HG03571 (cell line): ENCODE data around the gene HSPA2.
"Not testable (repeated sequence)": the region's sequence is repeated elsewhere in the genome, so short reads cannot be mapped to it uniquely, and the experiment has no call there.

ENCODE experiments used
- ATAC-seq: cut with Tn5 transposase; IDR thresholded peaks from one replicate; pipeline ENCODE4 v1.9.1; 2021; ENCODE audit not compliant: unreplicated experiment

HSPA2 gene

DNA sequence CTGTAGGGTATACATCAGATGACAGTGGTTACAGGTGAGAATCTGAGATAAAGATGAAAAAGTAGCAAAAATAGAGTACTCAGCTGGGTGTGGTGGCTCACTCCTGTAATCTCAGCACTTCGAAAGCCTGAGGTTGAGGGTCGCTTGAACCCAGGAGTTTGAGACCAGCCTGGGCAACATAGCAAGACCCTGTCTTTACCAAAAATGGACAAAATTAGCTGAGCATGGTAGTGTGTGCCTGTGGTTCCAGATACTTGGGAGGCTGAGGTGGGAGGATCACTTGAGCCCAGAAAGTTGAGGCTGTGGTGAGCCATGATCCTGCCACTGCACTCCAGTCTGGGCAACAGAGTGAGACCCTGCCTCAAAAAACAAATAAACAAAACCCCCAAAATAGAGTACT is 17.7 kb downstream of the HSPA2 start:
- not testable (repeated sequence) for ATAC-seq

- ATAC-seq: no peak
Measured at GRCh38 chr14:64561631-64562030, 21.1 kb downstream of the HSPA2 start.

GRCh38 chr14:64562436-64562835 is 21.9 kb downstream of the HSPA2 start:
- ATAC-seq: no peak

- ATAC-seq: no peak
Measured at GRCh38 chr14:64563696-64564095, 23.2 kb downstream of the HSPA2 start.

DNA sequence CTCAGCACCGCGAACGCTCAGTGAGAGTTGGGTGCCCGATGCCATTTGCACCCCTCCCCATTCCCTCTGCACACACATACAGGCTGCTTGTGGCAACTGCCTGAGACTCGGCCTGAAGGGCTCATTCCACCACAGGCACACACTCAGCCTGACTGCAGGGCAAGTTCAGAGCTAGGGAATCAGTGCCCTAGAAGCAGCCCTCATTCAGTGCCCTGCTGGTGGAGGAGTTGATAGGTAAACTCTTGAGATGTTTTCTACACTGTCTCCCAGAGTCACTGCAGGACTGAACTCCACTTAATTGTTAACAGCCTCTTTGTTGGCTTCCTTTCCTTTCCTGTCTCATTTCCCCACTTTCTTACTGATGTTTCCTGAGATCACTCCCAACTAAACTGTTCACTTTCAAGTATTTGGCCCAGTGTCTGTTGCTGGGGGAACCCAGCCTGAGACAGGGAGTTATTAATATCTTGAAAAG is 26.1 kb downstream of the HSPA2 start:
- ATAC-seq: no peak

DNA sequence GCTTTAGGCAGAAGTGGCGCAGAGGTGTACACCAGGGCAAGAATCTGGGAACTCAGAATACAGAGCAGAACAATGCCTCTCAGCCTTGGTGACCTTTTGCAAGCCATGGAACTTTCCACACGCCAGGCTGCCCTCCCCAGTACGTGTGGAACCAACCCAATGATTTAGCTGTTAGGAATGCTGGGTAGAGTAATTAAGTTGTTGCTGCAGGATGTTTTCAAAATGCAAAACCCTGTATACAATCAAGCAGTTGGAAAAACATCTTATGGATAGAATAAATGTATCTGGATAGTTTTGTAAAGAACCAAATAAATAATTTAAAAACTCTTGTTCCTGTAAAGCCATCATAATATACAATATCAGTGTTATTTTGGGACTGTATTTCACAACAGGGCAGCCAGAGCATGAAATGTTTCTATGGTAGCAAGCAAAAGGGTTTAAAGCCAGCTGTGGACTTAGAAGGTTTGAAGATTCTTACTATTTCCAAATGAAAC is 28.6 kb downstream of the HSPA2 start:
- ATAC-seq: no peak

DNA sequence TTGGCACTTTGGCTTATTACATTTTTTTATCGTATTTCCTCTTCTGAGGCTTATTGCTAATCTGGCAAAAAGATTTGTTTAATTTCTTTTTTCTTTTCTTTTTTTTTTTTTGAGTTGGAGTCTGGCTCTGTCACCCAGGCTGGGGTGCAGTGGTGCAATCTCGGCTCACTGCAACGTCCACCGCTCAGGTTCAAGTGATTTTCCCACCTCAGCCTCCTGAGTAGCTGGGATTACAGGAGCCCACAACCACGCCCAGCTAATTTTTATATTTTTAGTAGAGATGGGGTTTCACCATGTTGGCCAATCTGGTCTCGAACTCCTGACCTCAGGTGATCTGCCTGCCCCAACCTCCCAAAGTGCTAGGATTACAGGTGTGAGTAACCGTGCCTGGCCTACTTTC is 29.1 kb downstream of the HSPA2 start:
- ATAC-seq: not testable (repeated sequence)

GRCh38 chr14:64572386-64573104 is 32.0 kb downstream of the HSPA2 start:
- ATAC-seq: no peak

DNA sequence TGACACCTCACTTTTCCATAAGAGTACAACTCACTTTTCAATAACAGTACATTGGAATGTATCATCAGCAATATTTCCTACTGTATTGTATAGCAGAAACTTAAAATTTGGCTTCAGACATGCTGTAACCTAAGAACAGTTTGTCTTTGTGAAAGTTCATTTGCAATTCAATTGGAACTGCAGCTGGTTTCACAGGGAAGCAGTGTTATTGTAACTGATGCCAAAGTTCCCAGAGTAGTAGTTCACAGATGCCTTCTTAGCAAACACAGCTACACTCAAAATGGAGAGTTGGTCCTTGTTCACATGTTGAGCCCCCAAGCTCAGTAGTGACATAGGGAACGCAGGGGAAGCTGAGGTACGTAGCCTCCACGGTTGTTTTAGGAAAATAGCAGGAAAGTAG is 32.6 kb downstream of the HSPA2 start:
- no peak for ATAC-seq

GRCh38 chr14:64574371-64575107 is 34.0 kb downstream of the HSPA2 start:
- ATAC-seq: no peak

DNA sequence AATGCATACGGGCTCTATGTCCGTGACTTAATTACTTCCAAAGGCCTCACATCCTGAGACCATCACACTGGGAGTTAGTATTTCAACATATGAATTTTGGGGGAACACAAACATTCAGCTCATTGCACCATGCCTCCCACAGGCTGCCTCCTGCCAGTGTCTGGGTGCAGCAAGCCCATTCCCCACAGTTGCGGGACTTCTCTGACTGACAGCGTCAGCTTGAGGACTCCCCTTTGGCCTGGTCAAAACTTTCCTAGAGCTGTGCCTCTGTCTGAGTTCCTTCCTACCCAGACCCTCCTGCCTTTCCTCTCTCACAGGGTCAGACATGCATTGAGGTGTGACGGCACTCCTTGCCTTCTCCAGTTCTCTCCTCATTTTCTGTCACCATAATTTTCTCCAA is 36.7 kb downstream of the HSPA2 start:
- no peak for ATAC-seq

DNA sequence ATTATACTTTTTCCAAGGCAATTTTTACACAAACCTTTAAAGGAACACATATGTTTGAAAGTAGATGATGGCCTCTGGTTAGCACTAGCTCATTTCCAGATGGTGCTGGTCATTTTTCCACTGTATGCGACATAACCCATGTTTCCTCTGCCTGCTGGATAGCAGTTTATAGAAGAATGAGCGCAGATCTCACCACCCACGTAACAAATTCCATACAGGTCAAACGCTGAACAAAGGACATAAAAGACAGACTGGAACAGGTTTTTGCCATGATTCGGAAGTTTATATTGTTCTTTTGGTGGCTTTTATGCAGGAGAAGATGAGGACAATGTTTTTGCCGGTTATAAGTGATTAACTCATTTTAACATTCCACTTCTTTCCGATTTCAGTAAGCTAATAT is 39.9 kb downstream of the HSPA2 start:
- no peak for ATAC-seq

GRCh38 chr14:64581363-64581762 is 40.8 kb downstream of the HSPA2 start:
- ATAC-seq: no peak

- ATAC-seq: no peak
Measured at GRCh38 chr14:64581817-64582216, 41.3 kb downstream of the HSPA2 start.

DNA sequence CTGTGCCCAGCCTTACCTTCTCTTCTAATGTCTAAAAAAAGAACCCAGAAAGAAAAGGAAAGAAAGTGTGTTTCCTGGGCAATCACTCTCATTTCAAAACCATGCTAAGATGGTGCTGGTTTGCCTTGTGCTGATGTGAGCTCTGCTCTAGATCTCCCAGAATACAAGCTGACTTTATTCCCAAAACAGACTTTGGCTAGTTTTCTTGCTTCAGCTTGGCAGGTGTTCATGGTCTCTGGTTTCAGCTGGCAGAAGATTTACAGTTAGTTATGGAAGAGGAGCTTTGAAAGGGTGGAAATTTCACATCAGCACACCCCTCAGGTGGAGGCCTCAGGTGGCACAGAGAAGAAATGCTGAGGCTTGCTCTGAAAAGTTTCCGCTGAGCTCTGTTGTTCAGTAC is 43.6 kb downstream of the HSPA2 start:
- ATAC-seq: no peak

DNA sequence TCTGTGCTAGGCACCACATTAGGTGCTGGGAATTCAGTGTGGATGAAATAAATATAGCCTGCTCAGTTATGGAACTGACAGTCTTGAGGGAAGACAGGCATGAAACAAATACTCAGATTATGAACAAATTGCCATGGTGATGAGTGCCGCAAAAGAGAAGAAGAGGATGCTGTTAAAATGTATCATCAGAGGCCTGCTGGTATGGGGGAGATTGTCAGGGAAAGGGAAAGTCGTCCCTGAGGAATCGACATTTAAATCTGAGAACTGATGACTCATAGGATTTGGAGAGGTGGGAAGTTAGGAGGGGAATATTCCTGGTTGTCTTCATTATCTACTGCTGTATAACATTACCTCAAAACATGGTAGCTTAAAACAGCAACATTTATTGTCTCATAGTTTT is 51.3 kb downstream of the HSPA2 start:
- no peak for ATAC-seq
